Astrocyte of the cerebellum (primary cell): ENCODE measurements around the gene NUAK1.

Experiments used
- DNase-seq: peaks from one replicate; pipeline ENCODE4 v3.0.0-alpha.2; 2011; ENCODE audit warnings: low read depth
- H3K4me3 ChIP-seq: 2 replicates; pipeline ENCODE4 v1.5.1; 2011; ENCODE audit warnings: mild to moderate bottlenecking, low read depth, low read length, moderate library complexity
- in situ Hi-C: cut with HindIII; loops from 2 replicates; pipeline ENCODE4 v1.10.0; 2017; ENCODE audit warnings: low sequenced_read_pairs
- TF ChIP-seq, protein P1 (sequence below): IDR thresholded peaks from 2 replicates; pipeline ENCODE4 v1.5.1; 2012; ENCODE audit warnings: low read length, low read depth, moderate library complexity, mild to moderate bottlenecking; ENCODE audit errors: missing control alignments

NUAK1 gene

DNA sequence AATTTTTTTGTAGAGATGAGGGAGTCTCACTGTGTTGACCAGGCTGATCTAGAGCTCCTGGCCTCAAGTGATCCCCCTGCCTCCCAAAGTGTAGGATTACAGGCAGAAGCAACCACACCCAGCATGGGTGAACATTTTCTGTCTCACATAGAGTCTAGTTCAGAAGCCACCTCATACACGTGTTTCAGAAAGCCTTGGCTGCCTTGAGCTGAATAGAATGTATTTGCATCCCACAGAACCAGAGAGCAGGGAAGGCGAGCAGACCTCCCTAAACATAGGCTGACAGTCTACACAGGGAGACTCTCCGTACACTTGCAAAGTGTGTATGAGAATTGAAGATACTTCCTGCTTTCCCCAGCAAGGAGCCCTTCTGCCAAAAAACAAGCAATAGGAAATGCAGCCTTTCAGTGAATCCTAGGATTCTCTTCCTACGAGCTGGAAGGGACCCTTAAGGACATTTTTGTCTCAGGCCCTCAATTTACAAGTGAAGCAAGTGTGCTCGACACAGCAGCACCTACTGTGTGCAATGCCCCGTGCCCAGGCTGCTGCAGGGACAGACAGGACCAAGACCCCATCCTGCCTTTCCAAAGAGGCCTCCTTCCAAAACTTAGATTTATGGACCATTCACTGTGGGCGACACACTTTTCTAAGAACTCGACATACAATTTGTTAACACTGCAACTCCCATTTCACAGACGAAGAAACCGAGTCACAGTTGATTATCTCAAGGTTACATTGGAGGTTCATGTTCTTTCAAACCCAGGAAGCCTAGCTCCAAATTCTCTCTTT, 11.2 kb downstream of the NUAK1 start:
- in situ Hi-C loops, result no loop called here
- TF ChIP-seq, protein P1, sequence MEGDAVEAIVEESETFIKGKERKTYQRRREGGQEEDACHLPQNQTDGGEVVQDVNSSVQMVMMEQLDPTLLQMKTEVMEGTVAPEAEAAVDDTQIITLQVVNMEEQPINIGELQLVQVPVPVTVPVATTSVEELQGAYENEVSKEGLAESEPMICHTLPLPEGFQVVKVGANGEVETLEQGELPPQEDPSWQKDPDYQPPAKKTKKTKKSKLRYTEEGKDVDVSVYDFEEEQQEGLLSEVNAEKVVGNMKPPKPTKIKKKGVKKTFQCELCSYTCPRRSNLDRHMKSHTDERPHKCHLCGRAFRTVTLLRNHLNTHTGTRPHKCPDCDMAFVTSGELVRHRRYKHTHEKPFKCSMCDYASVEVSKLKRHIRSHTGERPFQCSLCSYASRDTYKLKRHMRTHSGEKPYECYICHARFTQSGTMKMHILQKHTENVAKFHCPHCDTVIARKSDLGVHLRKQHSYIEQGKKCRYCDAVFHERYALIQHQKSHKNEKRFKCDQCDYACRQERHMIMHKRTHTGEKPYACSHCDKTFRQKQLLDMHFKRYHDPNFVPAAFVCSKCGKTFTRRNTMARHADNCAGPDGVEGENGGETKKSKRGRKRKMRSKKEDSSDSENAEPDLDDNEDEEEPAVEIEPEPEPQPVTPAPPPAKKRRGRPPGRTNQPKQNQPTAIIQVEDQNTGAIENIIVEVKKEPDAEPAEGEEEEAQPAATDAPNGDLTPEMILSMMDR, result no peak
- DNase-seq, result no peak
- no peak overlapping the region for H3K4me3 ChIP-seq

DNA sequence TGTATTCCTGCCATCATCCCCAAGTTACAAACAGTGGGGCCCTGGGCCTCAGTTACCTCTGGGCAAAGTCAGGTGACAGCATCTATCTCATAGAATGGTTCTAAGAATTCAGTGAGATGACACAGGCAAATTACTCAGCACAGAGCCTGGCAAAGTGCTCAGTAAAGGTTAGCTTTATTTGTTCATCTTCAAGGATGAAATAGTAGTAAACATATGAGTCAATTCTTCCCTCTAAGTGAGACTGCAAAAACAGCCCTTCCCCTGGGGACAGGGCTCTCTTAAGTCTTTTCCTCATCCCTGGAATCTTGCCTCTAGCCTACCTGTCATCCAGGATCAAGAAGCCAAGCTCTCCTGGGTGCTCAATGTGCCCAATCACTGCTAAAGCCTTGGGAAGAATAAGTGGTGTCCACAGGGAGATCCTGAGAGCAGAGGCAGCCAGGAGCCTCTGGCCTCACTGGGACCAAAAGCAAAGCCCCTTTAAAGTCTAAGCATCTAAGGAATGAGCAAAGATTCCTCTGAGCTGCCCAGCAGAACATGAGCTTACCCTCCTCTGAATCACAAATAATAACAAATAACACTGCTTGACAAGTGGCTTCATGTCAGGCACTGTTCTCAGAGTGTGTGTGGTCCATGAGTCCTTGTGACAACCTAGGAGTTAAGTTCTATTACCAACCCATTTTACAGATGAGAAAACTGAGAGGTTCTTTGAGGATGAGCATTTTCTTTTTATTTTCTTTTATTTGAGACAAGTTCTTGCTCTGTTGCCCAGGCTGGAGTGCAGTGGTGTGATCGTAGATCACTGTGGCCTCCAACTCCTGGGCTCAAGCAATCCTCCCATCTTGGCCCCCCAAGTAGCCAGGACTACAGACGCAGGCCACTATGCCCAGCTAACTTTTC, 12.1 kb downstream of the NUAK1 start:
- TF ChIP-seq, protein P1, result no peak
- H3K4me3 ChIP-seq, result no peak overlapping the region
- DNase-seq, result no peak
- in situ Hi-C loops, result no loop called here

DNA sequence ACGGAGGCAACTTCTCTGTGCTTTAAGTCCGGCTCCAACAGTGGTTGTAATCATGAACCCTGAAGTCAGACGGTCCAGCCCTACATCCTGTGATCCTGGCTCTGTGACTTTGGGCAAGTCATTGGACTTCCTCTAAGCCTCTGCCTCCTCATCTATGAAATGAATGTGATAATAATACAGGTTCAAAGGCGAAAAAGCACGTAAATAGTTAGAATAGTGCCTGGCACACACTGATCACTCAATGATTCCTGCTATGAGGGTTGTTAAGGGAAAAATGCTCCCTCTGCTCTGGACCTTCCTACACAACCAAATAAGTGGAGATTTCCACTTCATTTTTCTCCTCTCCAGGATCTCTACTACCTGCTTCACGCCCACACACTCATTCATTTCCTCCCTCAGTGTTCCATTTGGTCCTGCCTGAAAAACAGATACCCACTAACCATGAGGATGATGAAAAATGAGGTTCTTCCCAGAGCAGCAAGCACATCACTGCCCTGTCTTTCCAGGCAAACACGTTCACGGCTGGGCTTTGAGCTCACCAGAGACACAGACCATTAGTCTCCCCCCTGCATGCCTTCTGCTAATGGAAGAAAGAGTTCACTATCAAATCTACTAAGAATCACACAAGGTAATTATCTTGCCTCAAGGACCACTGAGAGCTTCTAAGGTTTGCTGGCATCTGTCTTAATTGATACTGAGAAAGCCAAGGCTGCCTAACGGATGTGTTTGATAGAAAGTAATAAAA, 13.2 kb downstream of the NUAK1 start:
- H3K4me3 ChIP-seq, result no peak overlapping the region
- in situ Hi-C loops, result no loop called here
- DNase-seq, result no peak
- TF ChIP-seq, protein P1, result no peak

DNA sequence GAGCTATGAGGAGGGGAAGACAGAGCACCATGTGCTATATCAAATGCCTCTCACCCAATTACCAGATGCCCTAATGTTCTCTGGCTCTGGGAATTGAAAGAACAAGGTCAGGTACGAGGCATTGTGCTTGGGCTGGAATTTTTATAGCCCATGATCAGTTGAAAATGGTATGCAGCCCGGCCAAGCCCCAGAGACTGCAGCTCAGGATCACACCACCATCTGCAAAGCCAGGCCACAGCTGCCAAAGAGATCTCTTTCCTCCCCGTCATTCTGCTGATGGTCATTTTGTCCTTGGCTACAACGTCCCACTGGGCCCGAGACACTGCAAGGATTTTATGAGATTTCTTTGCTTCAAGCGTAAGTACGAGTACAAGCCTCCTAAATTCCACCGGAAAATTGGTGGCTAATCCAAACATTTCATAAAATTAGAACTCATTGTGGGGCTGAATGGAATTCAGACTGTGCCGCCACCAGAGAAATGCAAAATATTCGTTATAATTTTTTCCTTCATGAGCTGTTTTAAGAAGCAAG, 15.1 kb downstream of the NUAK1 start:
- in situ Hi-C loops, result no loop called here
- H3K4me3 ChIP-seq, result no peak overlapping the region
- TF ChIP-seq, protein P1, result no peak
- DNase-seq, result no peak

DNA sequence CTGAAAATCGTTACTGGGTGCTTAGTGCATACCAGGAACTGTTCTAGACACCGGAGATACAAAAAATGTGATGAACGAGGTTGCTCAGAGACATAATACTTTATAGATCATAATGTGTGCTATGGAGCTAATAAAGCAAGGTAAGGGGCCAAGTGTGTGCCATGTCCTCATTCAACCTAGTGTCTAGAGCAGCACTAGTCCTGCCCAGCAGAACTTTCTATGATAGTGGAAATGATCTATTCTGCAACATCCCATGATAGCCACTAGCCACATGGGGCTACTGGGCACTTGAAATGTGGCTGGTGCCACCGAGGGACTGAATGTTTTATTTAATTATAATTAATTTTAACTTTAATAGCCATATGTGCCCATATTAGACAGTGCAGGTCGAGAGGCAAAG, 15.6 kb downstream of the NUAK1 start:
- DNase-seq, result no peak
- H3K4me3 ChIP-seq, result no peak overlapping the region
- TF ChIP-seq, protein P1, result no peak
- in situ Hi-C loops, result no loop called here

DNA sequence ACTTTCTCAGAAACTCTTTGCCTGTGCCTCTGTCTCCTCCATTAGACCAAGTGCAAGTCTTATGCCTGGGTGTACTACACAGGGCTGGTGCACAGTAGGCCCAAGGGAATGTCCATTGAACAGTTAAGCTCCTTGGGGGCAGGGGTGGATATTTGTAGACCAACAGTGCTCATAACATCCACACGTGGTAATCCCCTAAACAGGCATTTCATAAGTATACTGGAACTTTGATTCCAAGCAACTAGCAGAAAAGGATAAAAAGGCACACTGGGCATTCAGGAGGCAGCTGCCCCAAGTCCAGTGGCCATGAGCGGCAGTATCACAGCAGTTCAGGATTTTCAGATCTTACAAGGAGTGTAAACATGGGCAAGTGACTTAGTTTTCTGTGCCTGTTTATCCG, 16.8 kb downstream of the NUAK1 start:
- H3K4me3 ChIP-seq, result no peak overlapping the region
- in situ Hi-C loops, result no loop called here
- no peak for DNase-seq
- TF ChIP-seq, protein P1, result no peak
